ENCODE results near the gene ARFGAP2.

- TF ChIP-seq CTCF (IDR thresholded peaks at IDR 0.05) (no peak), POLR2A (IDR thresholded peaks at IDR 0.05) (no peak)
These were observed 25.9 kb upstream of the ARFGAP2 start for GRCh38 chr11:47202576-47202975.

Data from esophagus squamous epithelium (tissue), 4 donors.